ENCODE results near the gene FBXO8.

FBXO8 gene

GRCh38 chr4:174292473-174292872 is 9.0 kb upstream of the FBXO8 start:
- Histone ChIP-seq H3K9me3 (replicated peaks in 1 of 11) (peaks cover 38 to 61% (median 47%) of the 10 kb centered on the region in 11 experiments), H3K4me2 (no peak overlapping the region), H3K4me1 (no peaks in the 10 kb centered on the region), H4K20me1 (no peaks in the 10 kb centered on the region), H3K27me3 (no peaks in the 10 kb centered on the region), H3K36me3 (peaks cover 18 to 32% (median 23%) of the 10 kb centered on the region in 11 experiments), H3K27ac (no peak overlapping the region), H3K4me3 (peak overlapping the region in 1 of 10 experiments; percentile 17; a peak in 2 of 20 replicates), H3K9ac (no peak overlapping the region)
- no peak for TF ChIP-seq Cebpa-rat (IDR thresholded peaks at IDR 0.05)

- Histone ChIP-seq H3K36me3 (peaks cover 2 to 6% (median 4%) of the 10 kb centered on the region in 11 experiments; a peak in 21 of 22 replicates), H3K27me3 (no peaks in the 10 kb centered on the region), H3K9me3 (replicated peaks in 1 of 11) (peaks cover 4 to 17% (median 7%) of the 10 kb centered on the region in 11 experiments), H3K4me1 (peaks cover 7 to 27% (median 23%) of the 10 kb centered on the region in 10 experiments), H3K9ac (no peak overlapping the region), H4K20me1 (no peaks in the 10 kb centered on the region), H3K27ac (no peak overlapping the region), H3K4me3 (no peak overlapping the region), H3K4me2 (no peak overlapping the region)
- TF ChIP-seq Cebpa-rat (IDR thresholded peaks at IDR 0.05): no peak
Measured at GRCh38 chr4:174286870-174287269, 3.4 kb upstream of the FBXO8 start.

GRCh38 chr4:174284487-174284886 is 1.0 kb upstream of the FBXO8 start:
- H3K4me2 ChIP-seq: peak overlapping the region; percentile 67 to 96 (median 84)
- peak overlapping the region; percentile 72 to 96 (median 84) for H3K4me3 ChIP-seq
- H3K9ac ChIP-seq: peak overlapping the region; percentile 95 to 100 (median 99)
- TF ChIP-seq Cebpa-rat (IDR thresholded peaks at IDR 0.05): no peak
- H3K27me3 ChIP-seq: no peaks in the 10 kb centered on the region
- H3K27ac ChIP-seq: peak overlapping the region; percentile 97 to 100 (median 99); a peak in 21 of 22 replicates
- peaks cover 0 to 9% (median 3%) of the 10 kb centered on the region in 11 experiments; a peak in 7 of 22 replicates for H3K36me3 ChIP-seq
- peaks cover 10 to 34% (median 28%) of the 10 kb centered on the region in 10 experiments for H3K4me1 ChIP-seq
- H3K9me3 ChIP-seq (replicated peaks in 1 of 11): peaks cover 2 to 7% (median 3%) of the 10 kb centered on the region in 11 experiments; a peak in 12 of 22 replicates
- no peaks in the 10 kb centered on the region for H4K20me1 ChIP-seq

DNA sequence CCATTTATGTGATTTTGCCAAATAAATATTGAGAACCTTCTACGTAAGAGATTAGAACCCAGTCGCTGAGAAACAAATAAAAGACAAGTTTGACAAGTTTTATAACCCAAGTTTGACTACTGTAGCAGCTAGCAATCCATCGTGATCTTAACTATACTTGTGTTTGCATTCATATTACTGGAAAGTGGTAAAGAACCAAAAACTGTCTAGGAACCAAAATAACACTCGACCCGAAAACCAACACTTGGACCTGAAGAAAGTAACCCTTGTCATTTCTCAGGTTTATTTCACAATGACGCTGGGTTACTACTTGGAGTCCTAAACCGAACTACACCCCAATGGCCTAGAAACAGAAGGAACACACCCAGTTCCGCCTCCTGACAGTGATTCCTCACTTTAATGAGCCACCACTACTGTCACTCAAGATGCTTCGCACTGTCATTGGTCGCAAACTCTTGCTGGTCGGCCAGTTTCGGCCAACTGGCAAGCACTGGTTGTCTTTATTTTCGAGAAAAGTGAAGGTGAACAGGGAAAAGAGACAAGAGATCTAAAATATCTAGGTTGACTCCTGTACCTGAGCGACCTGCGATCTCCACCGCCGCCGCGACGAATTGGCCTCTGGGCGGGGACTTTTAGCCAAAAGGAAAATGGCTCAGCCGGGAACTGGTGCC is 496 bp downstream of the FBXO8 start:
- peak overlapping the region; percentile 95 to 100 (median 99) for H3K9ac ChIP-seq
- TF ChIP-seq Cebpa-rat (IDR thresholded peaks at IDR 0.05): no peak

GRCh38 chr4:174281901-174282300 is 1.6 kb downstream of the FBXO8 start:
- Histone ChIP-seq H3K4me1 (peaks cover 10 to 39% (median 28%) of the 10 kb centered on the region in 10 experiments), H3K27me3 (no peaks in the 10 kb centered on the region), H3K4me3 (peak overlapping the region in 5 of 10 experiments; percentile 72 to 95 (median 85); a peak in 7 of 20 replicates), H3K9ac (peak overlapping the region in 4 of 11 experiments; percentile 98 to 99 (median 99); a peak in 6 of 22 replicates), H3K9me3 (replicated peaks in 1 of 11) (peaks cover 3 to 11% (median 6%) of the 10 kb centered on the region in 11 experiments; a peak in 12 of 22 replicates), H3K27ac (peak overlapping the region in 4 of 11 experiments; percentile 99 to 100 (median 99); a peak in 7 of 22 replicates), H3K4me2 (peak overlapping the region; percentile 49 to 83 (median 79); a peak in 17 of 22 replicates), H3K36me3 (peaks cover 0 to 12% (median 7%) of the 10 kb centered on the region in 11 experiments; a peak in 7 of 22 replicates), H4K20me1 (peaks cover 0 to 10% (median 0%) of the 10 kb centered on the region in 11 experiments; a peak in 3 of 22 replicates)
- TF ChIP-seq Cebpa-rat (IDR thresholded peaks at IDR 0.05): no peak

More for the DNA sequence above, 496 bp downstream of the FBXO8 start:
- H3K4me3 ChIP-seq: peak overlapping the region; percentile 72 to 96 (median 84)
- H3K9me3 ChIP-seq (replicated peaks in 1 of 11): peaks cover 3 to 11% (median 6%) of the 10 kb centered on the region in 11 experiments; a peak in 12 of 22 replicates
- peaks cover 0 to 1% (median 0%) of the 10 kb centered on the region in 11 experiments; a peak in 3 of 22 replicates for H4K20me1 ChIP-seq
- peak overlapping the region; percentile 97 to 100 (median 99) for H3K27ac ChIP-seq
- peak overlapping the region; percentile 74 to 96 (median 83); a peak in 21 of 22 replicates for H3K4me2 ChIP-seq
- H3K27me3 ChIP-seq: no peaks in the 10 kb centered on the region
- peaks cover 10 to 37% (median 28%) of the 10 kb centered on the region in 10 experiments for H3K4me1 ChIP-seq
- H3K36me3 ChIP-seq: peaks cover 0 to 12% (median 7%) of the 10 kb centered on the region in 11 experiments; a peak in 7 of 22 replicates

DNA sequence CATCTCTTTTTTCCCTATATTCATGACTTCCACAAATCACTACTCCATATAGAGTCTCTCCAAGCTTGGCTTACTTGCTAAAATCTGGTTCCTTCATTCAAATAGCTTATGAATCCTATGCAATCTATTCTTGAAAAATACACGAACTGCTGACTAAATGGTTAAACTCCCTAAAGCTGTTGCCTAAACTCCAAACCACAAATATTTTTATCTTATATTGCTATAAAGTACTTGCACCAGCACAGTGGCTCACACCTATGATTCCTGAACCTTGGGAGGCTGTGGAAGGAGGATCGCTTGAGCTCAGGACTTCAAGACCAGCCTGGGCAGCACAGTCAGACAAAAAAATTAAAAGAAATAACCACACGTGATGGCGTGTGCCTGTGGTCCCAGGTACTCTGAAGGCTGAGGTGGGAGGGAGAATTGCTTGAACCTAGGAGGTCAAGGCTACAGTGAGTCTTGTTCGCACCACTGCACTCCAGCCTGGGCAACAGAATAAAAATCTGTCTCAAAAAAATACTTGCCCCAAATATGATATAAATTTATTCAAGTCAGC is 2.2 kb downstream of the FBXO8 start:
- H3K36me3 ChIP-seq: peaks cover 0 to 12% (median 7%) of the 10 kb centered on the region in 11 experiments; a peak in 7 of 22 replicates
- H3K9ac ChIP-seq: no peak overlapping the region
- H3K4me1 ChIP-seq: peaks cover 10 to 39% (median 28%) of the 10 kb centered on the region in 10 experiments
- no peaks in the 10 kb centered on the region for H3K27me3 ChIP-seq
- peaks cover 0 to 16% (median 0%) of the 10 kb centered on the region in 11 experiments; a peak in 4 of 22 replicates for H4K20me1 ChIP-seq
- H3K27ac ChIP-seq: no peak overlapping the region; a peak in 1 of 22 replicates
- TF ChIP-seq Cebpa-rat (IDR thresholded peaks at IDR 0.05): no peak
- H3K4me3 ChIP-seq: no peak overlapping the region
- peak overlapping the region in 4 of 11 experiments; percentile 15 to 79 (median 38); a peak in 5 of 22 replicates for H3K4me2 ChIP-seq
- peaks cover 3 to 11% (median 6%) of the 10 kb centered on the region in 11 experiments; a peak in 12 of 22 replicates for H3K9me3 ChIP-seq (replicated peaks in 1 of 11)

- H3K27me3 ChIP-seq: no peaks in the 10 kb centered on the region
- peaks cover 3 to 11% (median 6%) of the 10 kb centered on the region in 11 experiments; a peak in 12 of 22 replicates for H3K9me3 ChIP-seq (replicated peaks in 1 of 11)
- no peak for TF ChIP-seq Cebpa-rat (IDR thresholded peaks at IDR 0.05)
- H3K4me1 ChIP-seq: peaks cover 6 to 24% (median 14%) of the 10 kb centered on the region in 10 experiments; a peak in 18 of 20 replicates
- H3K4me2 ChIP-seq: no peak overlapping the region
- no peak overlapping the region for H3K4me3 ChIP-seq
- H3K36me3 ChIP-seq: peaks cover 0 to 12% (median 7%) of the 10 kb centered on the region in 11 experiments; a peak in 7 of 22 replicates
- H3K27ac ChIP-seq: no peak overlapping the region
- peaks cover 0 to 29% (median 0%) of the 10 kb centered on the region in 11 experiments; a peak in 4 of 22 replicates for H4K20me1 ChIP-seq
- H3K9ac ChIP-seq: no peak overlapping the region
Measured at GRCh38 chr4:174279433-174280155, 3.9 kb downstream of the FBXO8 start.

DNA sequence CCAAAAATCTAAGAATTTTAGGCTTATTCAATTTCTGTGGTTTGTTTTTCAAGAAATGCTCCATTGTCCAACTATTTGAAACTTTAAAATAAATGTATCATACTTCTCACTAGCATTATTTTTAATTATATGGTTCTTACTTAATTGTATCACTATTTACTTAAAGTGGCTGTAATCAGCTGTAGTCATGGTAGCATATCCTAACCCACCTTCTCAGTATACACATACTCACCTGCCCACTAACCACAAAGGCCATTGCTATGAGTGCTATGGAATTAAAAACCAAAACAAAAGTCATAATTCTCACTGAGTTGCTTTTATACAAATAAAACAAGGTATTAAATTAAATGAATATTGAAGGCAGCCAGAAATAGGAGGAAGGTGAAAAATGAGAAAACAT is 5.0 kb downstream of the FBXO8 start:
- Histone ChIP-seq H3K36me3 (peaks cover 0 to 12% (median 7%) of the 10 kb centered on the region in 11 experiments; a peak in 7 of 22 replicates), H3K27ac (no peak overlapping the region), H3K4me3 (no peak overlapping the region), H3K4me2 (no peak overlapping the region), H3K9ac (no peak overlapping the region), H3K27me3 (no peaks in the 10 kb centered on the region), H3K9me3 (replicated peaks in 1 of 11) (peaks cover 3 to 11% (median 6%) of the 10 kb centered on the region in 11 experiments; a peak in 12 of 22 replicates), H4K20me1 (peaks cover 0 to 39% (median 0%) of the 10 kb centered on the region in 11 experiments; a peak in 4 of 22 replicates), H3K4me1 (peaks cover 3 to 23% (median 12%) of the 10 kb centered on the region in 10 experiments; a peak in 15 of 20 replicates)
- TF ChIP-seq Cebpa-rat (IDR thresholded peaks at IDR 0.05): no peak
